CD8-positive, alpha-beta memory T cell (primary cell): ENCODE results near the gene PTF1A. TPM values are rescaled to one million over a fixed set of nuclear protein-coding genes. Genes with fewer than 3 reads are reported as not detected.

Experiments used
- CTCF ChIA-PET: fragments of 350-600 bp; sonication (Branson Sonifier 250); formaldehyde crosslinking; loops from one replicate; lab custom pipeline; 2021; ENCODE audit warnings: antibody characterized with exemption; lab: Charles Lee
- POLR2A ChIA-PET: fragments of 350-600 bp; sonication (Branson Sonifier 250); formaldehyde crosslinking; loops from one replicate; lab custom pipeline; 2021; ENCODE audit warnings: antibody characterized with exemption; lab: Charles Lee
- DNase-seq, 5 donors: peaks; one replicate each; pipeline versions ENCODE4 v3.0.0 to v3.0.0-alpha.2; 2020 to 2022; ENCODE audit warnings: mixed read lengths in 1 of 5
- H3K27ac ChIP-seq: one replicate; pipeline ENCODE4 v1.7.0; 2013; ENCODE audit warnings: low read depth, mild to moderate bottlenecking, low read length, moderate library complexity
- H3K27me3 ChIP-seq: 2 replicates; pipeline ENCODE4 v1.7.0; 2013; ENCODE audit warnings: low read length, mild to moderate bottlenecking; ENCODE audit not compliant: insufficient read depth, poor library complexity, severe bottlenecking
- H3K36me3 ChIP-seq: 2 replicates; pipeline ENCODE4 v1.7.0; 2013; ENCODE audit warnings: mild to moderate bottlenecking, low read length, moderate library complexity; ENCODE audit not compliant: insufficient read depth
- H3K4me1 ChIP-seq: 2 replicates; pipeline ENCODE4 v1.7.0; 2013; ENCODE audit warnings: mild to moderate bottlenecking, low read length, moderate library complexity; ENCODE audit not compliant: insufficient read depth
- H3K4me3 ChIP-seq: 2 replicates; pipeline ENCODE4 v1.7.0; 2013; ENCODE audit warnings: mild to moderate bottlenecking, low read length
- H3K9me3 ChIP-seq: 2 replicates; pipeline ENCODE4 v1.7.0; 2013; ENCODE audit warnings: mild to moderate bottlenecking, low read length
- H3K27ac Mint-ChIP-seq, 8 donors: one replicate each; pipeline ENCODE4 v1.8.0; 2020 to 2021; ENCODE audit warnings: mixed read lengths in 8 of 8, mild to moderate bottlenecking in 6 of 8, inconsistent platforms in 3 of 8, moderate library complexity in 3 of 8
- H3K27me3 Mint-ChIP-seq, 2 donors: one replicate each; pipeline ENCODE4 v1.8.0; 2020 to 2021; ENCODE audit warnings: mixed read lengths in 2 of 2, mild to moderate bottlenecking in 1 of 2, moderate library complexity in 1 of 2
- H3K36me3 Mint-ChIP-seq, 3 donors: one replicate each; pipeline ENCODE4 v1.8.0; 2020 to 2021; ENCODE audit warnings: mixed read lengths in 3 of 3, inconsistent platforms in 1 of 3, mild to moderate bottlenecking in 1 of 3
- H3K4me1 Mint-ChIP-seq, 3 donors: one replicate each; pipeline ENCODE4 v1.8.0; 2020 to 2021; ENCODE audit warnings: mixed read lengths in 3 of 3, inconsistent platforms in 1 of 3, mild to moderate bottlenecking in 1 of 3
- H3K4me3 Mint-ChIP-seq, 7 donors: one replicate each; pipeline ENCODE4 v1.8.0; 2020 to 2021; ENCODE audit warnings: mixed read lengths in 7 of 7, mild to moderate bottlenecking in 6 of 7, moderate library complexity in 4 of 7, inconsistent platforms in 2 of 7
- H3K9me3 Mint-ChIP-seq, 5 donors: one replicate each; pipeline ENCODE4 v1.8.0; 2020 to 2022; ENCODE audit warnings: mixed read lengths in 5 of 5, mild to moderate bottlenecking in 3 of 5, moderate library complexity in 2 of 5, inconsistent platforms in 1 of 5
- polyA plus RNA-seq: library from polyadenylated mRNA; unstranded; fragments of 300-500 nt; fragmentation: Illumina TruSeq; gene quantifications from one replicate; pipeline ENCODE4 v1.2.3, GENCODE V29; 2021
- total RNA-seq, 2 experiments: library from RNA; stranded (reverse); gene quantifications; one replicate each; pipeline ENCODE4 v1.2.3, GENCODE V29; 2021

PTF1A gene
- total and polyA plus RNA-seq, 3 experiments from 2014 or later = not detected

- CTCF ChIA-PET = no interaction called here
- H3K36me3 Mint-ChIP-seq = no peaks in the 10 kb centered on the region
- no peaks in the 10 kb centered on the region for H3K4me1 ChIP-seq
- no peak overlapping the region for H3K27ac ChIP-seq
- H3K36me3 ChIP-seq = no peaks in the 10 kb centered on the region
- POLR2A ChIA-PET = no interaction called here
- H3K27me3 Mint-ChIP-seq = peaks cover 40 to 76% of the 10 kb centered on the region in 2 donors
- no peak overlapping the region for H3K27ac Mint-ChIP-seq
- H3K4me3 Mint-ChIP-seq = no peak overlapping the region
- no peak for DNase-seq
- H3K9me3 ChIP-seq = no peaks in the 10 kb centered on the region
- H3K9me3 Mint-ChIP-seq = peaks cover 0 to 2% (median 0%) of the 10 kb centered on the region in 5 donors
- peaks cover 6 to 12% (median 8%) of the 10 kb centered on the region in 3 donors for H3K4me1 Mint-ChIP-seq
- peaks cover 11% of the 10 kb centered on the region for H3K27me3 ChIP-seq
- H3K4me3 ChIP-seq = no peak overlapping the region
These were observed 17.8 kb upstream of the PTF1A start for GRCh38 chr10:23174074-23174976.

GRCh38 chr10:23174977-23175512 lies 17.1 kb upstream of the PTF1A start:
- ChIA-PET POLR2A (no interaction called here), CTCF (no interaction called here)
- Mint-ChIP-seq H3K27me3 (peaks cover 46 to 76% of the 10 kb centered on the region in 2 donors), H3K4me3 (no peak overlapping the region), H3K9me3 (peaks cover 0 to 3% (median 2%) of the 10 kb centered on the region in 5 donors), H3K27ac (no peak overlapping the region), H3K4me1 (peaks cover 6 to 12% (median 8%) of the 10 kb centered on the region in 3 donors), H3K36me3 (no peaks in the 10 kb centered on the region)
- H3K4me3 ChIP-seq = no peak overlapping the region
- peaks cover 11% of the 10 kb centered on the region for H3K27me3 ChIP-seq
- H3K36me3 ChIP-seq = no peaks in the 10 kb centered on the region
- H3K4me1 ChIP-seq = no peaks in the 10 kb centered on the region
- H3K27ac ChIP-seq = no peak overlapping the region
- no peaks in the 10 kb centered on the region for H3K9me3 ChIP-seq
- DNase-seq = no peak

- no peaks in the 10 kb centered on the region for H3K9me3 Mint-ChIP-seq
- no peak overlapping the region for H3K4me3 Mint-ChIP-seq
- peaks cover 20 to 58% of the 10 kb centered on the region in 2 donors for H3K27me3 Mint-ChIP-seq
- H3K4me1 Mint-ChIP-seq = no peaks in the 10 kb centered on the region
- Histone ChIP-seq H3K9me3 (no peaks in the 10 kb centered on the region), H3K4me1 (no peaks in the 10 kb centered on the region), H3K27ac (no peak overlapping the region), H3K36me3 (no peaks in the 10 kb centered on the region), H3K27me3 (peaks cover 6% of the 10 kb centered on the region), H3K4me3 (no peak overlapping the region)
- ChIA-PET CTCF (no interaction called here), POLR2A (no interaction called here)
- H3K36me3 Mint-ChIP-seq = no peaks in the 10 kb centered on the region
- no peak overlapping the region for H3K27ac Mint-ChIP-seq
- DNase-seq = no peak
These were observed 5.9 kb upstream of the PTF1A start for GRCh38 chr10:23186178-23186577.

GRCh38 chr10:23186697-23187096 lies 5.4 kb upstream of the PTF1A start:
- no peaks in the 10 kb centered on the region for H3K4me1 ChIP-seq
- Mint-ChIP-seq H3K4me1 (no peaks in the 10 kb centered on the region), H3K36me3 (no peaks in the 10 kb centered on the region), H3K9me3 (no peaks in the 10 kb centered on the region), H3K27ac (no peak overlapping the region), H3K4me3 (no peak overlapping the region), H3K27me3 (peaks cover 22 to 58% of the 10 kb centered on the region in 2 donors)
- H3K27me3 ChIP-seq = peaks cover 6% of the 10 kb centered on the region
- H3K9me3 ChIP-seq = no peaks in the 10 kb centered on the region
- H3K36me3 ChIP-seq = no peaks in the 10 kb centered on the region
- DNase-seq = no peak
- no peak overlapping the region for H3K27ac ChIP-seq
- ChIA-PET POLR2A (no interaction called here), CTCF (no interaction called here)
- H3K4me3 ChIP-seq = no peak overlapping the region

GRCh38 chr10:23187155-23187554 lies 5.0 kb upstream of the PTF1A start:
- Mint-ChIP-seq H3K9me3 (no peaks in the 10 kb centered on the region), H3K27ac (peak overlapping the region in 1 of 8 donors; percentile 65), H3K4me3 (no peak overlapping the region), H3K36me3 (no peaks in the 10 kb centered on the region), H3K4me1 (no peaks in the 10 kb centered on the region), H3K27me3 (peaks cover 19 to 53% of the 10 kb centered on the region in 2 donors)
- Histone ChIP-seq H3K27me3 (peaks cover 6% of the 10 kb centered on the region), H3K36me3 (no peaks in the 10 kb centered on the region), H3K4me1 (no peaks in the 10 kb centered on the region), H3K9me3 (no peaks in the 10 kb centered on the region), H3K27ac (no peak overlapping the region), H3K4me3 (no peak overlapping the region)
- POLR2A ChIA-PET = no interaction called here
- DNase-seq = no peak
- CTCF ChIA-PET = no interaction called here

- ChIA-PET CTCF (interaction anchor here (0.8 kb wide), 1 partner anchor 122 kb away, joined by 3 read pairs; no protein-coding TSS in a partner anchor), POLR2A (no interaction called here)
- Mint-ChIP-seq H3K36me3 (no peaks in the 10 kb centered on the region), H3K9me3 (no peaks in the 10 kb centered on the region), H3K4me3 (no peak overlapping the region), H3K27ac (no peak overlapping the region), H3K4me1 (peaks cover 0 to 4% (median 2%) of the 10 kb centered on the region in 3 donors), H3K27me3 (peaks cover 17 to 49% of the 10 kb centered on the region in 2 donors)
- peaks cover 6% of the 10 kb centered on the region for H3K27me3 ChIP-seq
- H3K4me1 ChIP-seq = no peaks in the 10 kb centered on the region
- H3K36me3 ChIP-seq = no peaks in the 10 kb centered on the region
- no peak overlapping the region for H3K4me3 ChIP-seq
- no peak overlapping the region for H3K27ac ChIP-seq
- H3K9me3 ChIP-seq = no peaks in the 10 kb centered on the region
- DNase-seq = no peak
These were observed 3.1 kb upstream of the PTF1A start for GRCh38 chr10:23189024-23189423.

GRCh38 chr10:23190872-23191763 lies 994 bp upstream of the PTF1A start:
- no peak overlapping the region for H3K4me3 Mint-ChIP-seq
- Histone ChIP-seq H3K9me3 (no peaks in the 10 kb centered on the region), H3K4me1 (no peaks in the 10 kb centered on the region), H3K36me3 (no peaks in the 10 kb centered on the region), H3K27me3 (peaks cover 15% of the 10 kb centered on the region), H3K27ac (no peak overlapping the region), H3K4me3 (no peak overlapping the region)
- peaks cover 29 to 58% of the 10 kb centered on the region in 2 donors for H3K27me3 Mint-ChIP-seq
- no peaks in the 10 kb centered on the region for H3K36me3 Mint-ChIP-seq
- ChIA-PET POLR2A (no interaction called here), CTCF (interaction anchor here (1.2 kb wide), 1 partner anchor 31 kb away, joined by 3 read pairs; no protein-coding TSS in a partner anchor)
- no peak overlapping the region for H3K27ac Mint-ChIP-seq
- peaks cover 2 to 6% (median 4%) of the 10 kb centered on the region in 3 donors for H3K4me1 Mint-ChIP-seq
- DNase-seq = no peak
- H3K9me3 Mint-ChIP-seq = peaks cover 0 to 2% (median 0%) of the 10 kb centered on the region in 5 donors
